Kidney (tissue), 14 donors: ENCODE measurements around the gene PRKAA1. TPM values are rescaled to one million over a fixed set of nuclear protein-coding genes. Genes with fewer than 3 reads are reported as not detected.
A peak's percentile ranks its signal among the peaks of the same experiment; 100 is the strongest.
"Not testable (repeated sequence)": the region's sequence is repeated elsewhere in the genome, so short reads cannot be mapped to it uniquely, and the experiment has no call there.

ENCODE experiments used
- DNase-seq, 5 donors: peaks; one replicate each; pipeline ENCODE4 v3.0.0-alpha.2; 2013 to 2020
- FAIRE-seq: peaks from 2 replicates; lab custom pipeline; 2012; peaks lifted over from hg19 to GRCh38; lab: Jason Lieb, UNC
- H3K27ac ChIP-seq, 2 donors: one replicate each; pipeline ENCODE4 v1.7.0; 2013; ENCODE audit warnings: low read depth in 2 of 2, low read length in 2 of 2, inconsistent platforms in 1 of 2
- H3K27me3 ChIP-seq: one replicate; pipeline ENCODE4 v1.7.1; 2013; ENCODE audit warnings: low read length, inconsistent platforms; ENCODE audit not compliant: control insufficient read depth, insufficient read depth
- H3K36me3 ChIP-seq, 3 donors: one replicate each; pipeline versions ENCODE4 v1.7.0 to v1.7.1; 2013; ENCODE audit warnings: low read length in 3 of 3, control low read depth in 1 of 3, inconsistent platforms in 1 of 3; ENCODE audit not compliant: insufficient read depth in 3 of 3, control insufficient read depth in 2 of 3
- H3K4me1 ChIP-seq, 3 donors: one replicate each; pipeline versions ENCODE4 v1.7.0 to v1.7.1; 2013; ENCODE audit warnings: low read length in 3 of 3, inconsistent platforms in 1 of 3, low read depth in 1 of 3; ENCODE audit not compliant: control insufficient read depth in 2 of 3, insufficient read depth in 2 of 3
- H3K4me3 ChIP-seq, 3 donors: one replicate each; pipeline versions ENCODE4 v1.7.0 to v1.8.1; 2013; ENCODE audit warnings: low read length in 3 of 3, control low read depth in 1 of 3, inconsistent platforms in 1 of 3
- H3K9ac ChIP-seq, 3 donors: one replicate each; pipeline versions ENCODE4 v1.7.0 to v1.7.1; 2013; ENCODE audit warnings: low read length in 3 of 3, control low read depth in 1 of 3, inconsistent platforms in 1 of 3
- H3K9me3 ChIP-seq, 3 donors: one replicate each; pipeline versions ENCODE4 v1.7.0 to v1.7.1; 2013; ENCODE audit warnings: low read length in 3 of 3, control low read depth in 1 of 3, inconsistent platforms in 1 of 3; ENCODE audit not compliant: control insufficient read depth in 2 of 3, insufficient read depth in 1 of 3
- CTCF ChIP-seq: IDR thresholded peaks from 3 replicates; pipeline ENCODE4 v1.5.1; 2012; ENCODE audit warnings: mild to moderate bottlenecking, moderate library complexity, borderline replicate concordance; ENCODE audit not compliant: insufficient read depth; ENCODE audit errors: extremely low read depth
- intact Hi-C: fragments of 100-400 bp; cut with DNase I; formaldehyde crosslinking; loops from one replicate; pipeline ENCODE4 v1.11.1; 2022
- polyA plus RNA-seq: library from polyadenylated mRNA; stranded (reverse); fragments of 350-450 nt; fragmentation: Illumina TruSeq; extraction: RNeasy Lipid Tissue Mini Kit (QIAGEN cat#74804); gene quantifications from one replicate; pipeline ENCODE4 v1.2.3, GENCODE V29; 2014; ENCODE audit warnings: low read depth, low replicate concordance; ENCODE audit not compliant: insufficient read depth
- total RNA-seq: library from RNA; stranded (reverse); fragmentation: NEBNext Ultra II Directional; extraction: Animal tissue kit (Norgen Biotek cat#: 25700); gene quantifications from one replicate; pipeline ENCODE4 v1.2.1, GENCODE V29; 2021
- donor health status: control.
- donor health status: control.
- donor health status: control.
- donor health status: control.
- donor health status: control.
- donor health status: DM: yes; HTN: yes; CAD: no.
- donor health status: Normal renal cell carcinoma (clear cell type).

The PRKAA1 gene
- total and polyA plus RNA-seq, 2 donors from 2014 or later = 17.4 to 104 TPM

DNA sequence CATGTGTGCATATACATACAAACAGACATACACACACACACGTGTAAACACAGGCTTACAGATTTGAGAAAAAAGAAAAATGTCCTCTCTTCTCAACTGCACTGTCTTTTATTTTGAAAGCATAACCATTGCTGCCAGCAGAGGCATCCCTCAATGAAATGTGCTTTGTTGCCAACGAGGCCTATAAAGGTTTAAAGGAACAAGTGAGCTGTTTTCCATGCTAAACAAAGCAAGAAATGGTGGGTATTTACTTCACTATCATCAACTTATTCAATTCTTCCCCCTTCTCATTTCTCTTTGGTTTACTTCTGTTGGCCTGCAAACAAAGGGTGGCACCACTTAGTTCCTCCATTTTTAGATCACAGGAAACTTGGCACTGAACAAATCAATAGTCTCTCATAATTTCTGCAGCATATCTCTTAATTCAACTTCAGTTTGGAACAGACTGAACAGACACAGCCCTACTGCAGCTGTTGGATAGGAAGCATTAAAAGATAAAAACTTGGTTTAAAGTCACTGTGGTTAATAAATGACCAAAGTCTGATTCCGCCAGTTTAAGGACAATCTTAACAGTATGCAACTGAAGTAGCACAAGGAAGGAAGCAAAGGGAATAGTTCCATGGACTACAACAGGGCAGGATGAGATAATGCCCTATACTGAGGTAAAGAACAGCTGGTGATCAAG lies 64.2 kb downstream of the PRKAA1 start:
- FAIRE-seq (peak; percentile 57), DNase-seq (peak in 2 of 5 donors; percentile 39 to 63)
- TF ChIP-seq CTCF = no peak
- Histone ChIP-seq H3K36me3 (peaks cover 0 to under 1% (median 0%) of the 10 kb centered on the region in 3 donors), H3K9me3 (no peaks in the 10 kb centered on the region), H3K4me3 (peak overlapping the region in 1 of 3 donors; percentile 12), H3K9ac (no peak overlapping the region), H3K27ac (no peak overlapping the region), H3K4me1 (peaks cover 7 to 29% (median 12%) of the 10 kb centered on the region in 3 donors), H3K27me3 (no peaks in the 10 kb centered on the region)
- intact Hi-C loops = no loop called here

GRCh38 chr5:40733434-40733833 lies 64.7 kb downstream of the PRKAA1 start:
- DNase-seq (no peak), FAIRE-seq (no peak)
- H3K27me3 ChIP-seq = no peaks in the 10 kb centered on the region
- H3K36me3 ChIP-seq = no peaks in the 10 kb centered on the region
- TF ChIP-seq CTCF = no peak
- no peak overlapping the region for H3K4me3 ChIP-seq
- no peak overlapping the region for H3K27ac ChIP-seq
- no peak overlapping the region for H3K9ac ChIP-seq
- no peaks in the 10 kb centered on the region for H3K9me3 ChIP-seq
- peaks cover 7 to 29% (median 12%) of the 10 kb centered on the region in 3 donors for H3K4me1 ChIP-seq
- intact Hi-C loops = no loop called here

DNA sequence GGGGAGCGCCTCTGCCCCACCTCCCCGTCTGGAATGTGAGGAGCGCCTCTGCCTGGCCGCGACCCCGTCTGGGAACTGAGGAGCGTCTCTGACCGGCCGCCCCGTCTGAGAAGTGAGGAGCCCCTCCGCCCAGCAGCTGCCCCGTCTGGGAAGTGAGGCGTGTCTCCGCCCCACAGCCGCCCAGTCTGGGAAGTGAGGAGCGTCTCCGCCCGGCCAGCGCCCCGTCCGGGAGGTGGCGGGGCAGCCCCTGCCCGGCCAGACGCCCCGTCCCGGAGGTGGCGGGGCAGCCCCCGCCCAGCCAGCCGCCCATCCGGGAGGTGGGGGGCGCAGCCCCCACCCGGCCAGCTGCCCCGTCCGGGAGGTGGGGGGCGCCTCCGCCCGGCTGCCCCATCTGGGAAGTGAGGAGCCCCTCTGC lies 75.7 kb downstream of the PRKAA1 start:
- H3K27me3 ChIP-seq, FAIRE-seq, H3K9ac ChIP-seq, H3K27ac ChIP-seq, H3K9me3 ChIP-seq, intact Hi-C loops, H3K4me3 ChIP-seq, H3K4me1 ChIP-seq: not testable (repeated sequence)
- DNase-seq = peak in 1 of 5 donors; percentile 57
- H3K36me3 ChIP-seq = peaks cover 0 to 11% (median 0%) of the 10 kb centered on the region in 3 donors

DNA sequence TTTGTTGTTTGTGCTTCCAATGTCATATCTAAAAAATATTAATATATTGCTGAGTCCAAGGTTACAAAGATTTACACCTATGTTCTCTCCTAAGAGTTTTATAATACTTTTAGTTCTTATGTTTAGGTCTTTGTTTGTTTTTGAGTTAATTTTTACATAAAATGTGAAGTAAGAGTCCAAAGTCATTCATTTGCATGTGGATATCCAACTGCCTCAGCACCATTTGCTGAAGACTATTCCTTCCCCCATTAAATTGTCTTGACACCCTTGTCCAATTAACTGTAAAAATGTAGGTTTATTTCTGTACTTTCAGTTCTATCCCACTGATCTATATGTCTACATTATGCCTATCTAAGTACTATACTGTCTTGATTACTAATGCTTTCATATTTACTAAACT lies 78.1 kb downstream of the PRKAA1 start:
- no peak for FAIRE-seq
- H3K27me3 ChIP-seq = no peaks in the 10 kb centered on the region
- H3K27ac ChIP-seq = no peak overlapping the region
- peaks cover 0 to 7% (median 0%) of the 10 kb centered on the region in 3 donors for H3K36me3 ChIP-seq
- H3K4me1 ChIP-seq = no peaks in the 10 kb centered on the region
- H3K9ac ChIP-seq = no peak overlapping the region
- no peak for TF ChIP-seq CTCF
- intact Hi-C loops = no loop called here
- peaks cover 0 to 4% (median 0%) of the 10 kb centered on the region in 3 donors for H3K9me3 ChIP-seq
- no peak for DNase-seq
- H3K4me3 ChIP-seq = no peak overlapping the region
